Stimulated activated CD4-positive, alpha-beta T cell treated with anti-CD3 and anti-CD28 coated beads, Interleukin-15, amount 100 ng/mL, for 48 hours (primary cell): ENCODE data around the gene CCDC102A.

Source experiments
- DNase-seq, 2 donors: peaks; one replicate each; pipeline ENCODE4 v3.0.0-alpha.2; 2020; ENCODE audit warnings: low read depth in 2 of 2

The CCDC102A gene

GRCh38 chr16:57518922-57519321 is 17.4 kb downstream of the CCDC102A start:
- DNase-seq = no peak

- no peak for DNase-seq
These were observed 17.9 kb downstream of the CCDC102A start for GRCh38 chr16:57518520-57518919.

- DNase-seq = no peak
These were observed 18.7 kb downstream of the CCDC102A start for GRCh38 chr16:57517397-57518367.

- no peak for DNase-seq
These were observed 19.6 kb downstream of the CCDC102A start for GRCh38 chr16:57516773-57517172.

GRCh38 chr16:57516176-57516725 is 20.1 kb downstream of the CCDC102A start:
- no peak for DNase-seq

GRCh38 chr16:57514791-57515600 is 21.4 kb downstream of the CCDC102A start:
- no peak for DNase-seq

GRCh38 chr16:57514371-57514770 is 22.0 kb downstream of the CCDC102A start:
- DNase-seq = no peak

GRCh38 chr16:57513371-57514102 is 22.8 kb downstream of the CCDC102A start:
- no peak for DNase-seq

- DNase-seq = no peak
These were observed 23.9 kb downstream of the CCDC102A start for GRCh38 chr16:57512296-57513001.

GRCh38 chr16:57510016-57510871 is 26.1 kb downstream of the CCDC102A start:
- no peak for DNase-seq

GRCh38 chr16:57509231-57509923 is 27.0 kb downstream of the CCDC102A start:
- no peak for DNase-seq

- no peak for DNase-seq
These were observed 28.3 kb downstream of the CCDC102A start for GRCh38 chr16:57508035-57508425.

GRCh38 chr16:57507136-57508034 is 29.0 kb downstream of the CCDC102A start:
- no peak for DNase-seq

- DNase-seq = no peak
These were observed 31.2 kb downstream of the CCDC102A start for GRCh38 chr16:57505169-57505568.

GRCh38 chr16:57504491-57504890 is 31.9 kb downstream of the CCDC102A start:
- no peak for DNase-seq

GRCh38 chr16:57504001-57504400 is 32.4 kb downstream of the CCDC102A start:
- no peak for DNase-seq

- DNase-seq = no peak
These were observed 33.0 kb downstream of the CCDC102A start for GRCh38 chr16:57503366-57503765.

- DNase-seq = no peak
These were observed 34.2 kb downstream of the CCDC102A start for GRCh38 chr16:57502048-57502775.
